Activated CD8-positive, alpha-beta memory T cell treated with anti-CD3 and anti-CD28 coated beads, Interleukin-2, amount 50 U/mL, for 4 hours (primary cell): Measurements from ENCODE around the gene PHKA1.
"Not testable (repeated sequence)": the region's sequence is repeated elsewhere in the genome, so short reads cannot be mapped to it uniquely, and the experiment has no call there.

Source experiments
- DNase-seq: peaks from one replicate; pipeline ENCODE4 v3.0.0-alpha.2; 2020

The PHKA1 gene

DNA sequence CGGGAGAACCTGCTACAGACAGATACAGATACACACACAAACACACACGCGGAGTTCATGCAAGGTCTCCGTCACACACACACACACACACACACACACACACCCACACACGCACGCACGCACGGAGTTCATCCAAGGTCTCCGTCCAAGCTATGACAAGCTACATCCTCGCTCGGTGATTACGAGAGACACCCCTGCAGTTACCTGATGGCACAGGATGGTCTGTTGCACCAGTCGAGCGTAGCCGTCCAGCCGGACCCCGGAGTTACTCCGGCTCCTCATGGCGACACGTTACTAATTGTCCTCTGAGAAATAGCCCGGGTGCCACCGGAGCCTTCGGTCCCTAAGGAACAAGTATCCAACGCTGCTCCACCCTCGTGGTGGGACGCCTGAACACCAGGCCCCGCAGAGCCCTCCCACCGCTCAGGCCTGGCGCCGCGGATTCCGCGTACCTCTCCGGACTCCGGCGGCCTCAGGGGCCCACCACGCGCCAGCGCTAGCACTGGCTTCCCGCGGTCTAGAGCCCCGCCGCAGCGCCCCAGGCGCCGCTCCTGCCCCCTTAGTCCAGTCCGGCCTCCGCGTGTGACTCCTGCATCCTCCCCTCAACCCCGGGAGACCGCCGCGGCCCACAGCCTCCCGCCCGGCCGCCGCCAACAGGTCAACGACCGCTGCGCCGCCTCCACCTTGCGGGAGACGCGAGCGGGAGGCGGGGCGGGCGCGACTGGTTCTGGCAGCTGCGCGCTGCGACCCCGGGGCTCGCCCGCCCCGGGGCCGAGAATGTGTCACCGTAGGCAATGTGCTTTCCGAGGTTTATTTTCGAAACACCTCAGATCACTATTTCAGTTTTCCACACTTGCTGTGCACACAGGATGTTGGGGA is at the start of gene PHKA1:
TSS of gene PHKA1 (minus strand) at position 708 of the 879 bp plus-strand sequence. CDS start at position 282, 426 bp downstream.
- peak; percentile 32 for DNase-seq

DNA sequence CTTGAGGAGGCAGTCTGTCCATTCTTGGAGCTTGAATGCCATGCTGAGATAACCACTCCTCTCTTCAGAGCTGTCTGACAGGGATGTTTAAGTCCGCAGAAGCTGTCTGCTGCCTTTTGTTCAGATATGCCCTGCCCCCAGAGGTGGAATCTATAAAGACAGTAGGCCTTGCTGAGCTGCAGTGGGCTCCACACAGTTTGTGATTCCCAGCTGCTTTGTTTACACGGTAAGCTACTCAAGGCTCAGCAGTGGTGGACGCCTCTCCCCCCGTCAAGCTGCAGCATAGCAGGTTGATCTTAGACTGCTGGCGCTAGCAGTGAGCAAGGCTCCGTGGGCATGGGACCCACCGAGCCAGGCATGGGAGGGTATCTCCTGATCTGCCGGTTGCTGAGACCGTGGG is 46.3 kb upstream of the PHKA1 start:
- not testable (repeated sequence) for DNase-seq

DNA sequence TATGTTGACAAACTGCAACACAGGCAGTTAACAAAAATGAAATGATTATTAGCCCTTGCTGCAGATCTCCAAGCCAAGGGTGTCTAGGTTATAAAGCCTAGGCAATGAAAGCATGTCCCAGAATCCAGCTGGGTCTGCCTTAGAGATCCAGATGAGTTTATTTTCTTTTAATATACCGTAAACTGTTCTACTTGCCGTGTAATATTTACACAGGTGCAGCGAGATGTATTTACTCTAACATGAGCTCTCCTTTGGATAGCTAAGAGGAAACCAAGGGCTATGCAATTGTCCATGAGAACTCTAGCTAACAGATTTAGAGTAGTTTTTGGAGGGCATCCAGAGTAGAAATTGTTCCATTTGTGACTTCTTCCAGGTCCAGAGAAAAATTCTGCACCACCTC is 34.4 kb upstream of the PHKA1 start:
- DNase-seq, result not testable (repeated sequence)

DNA sequence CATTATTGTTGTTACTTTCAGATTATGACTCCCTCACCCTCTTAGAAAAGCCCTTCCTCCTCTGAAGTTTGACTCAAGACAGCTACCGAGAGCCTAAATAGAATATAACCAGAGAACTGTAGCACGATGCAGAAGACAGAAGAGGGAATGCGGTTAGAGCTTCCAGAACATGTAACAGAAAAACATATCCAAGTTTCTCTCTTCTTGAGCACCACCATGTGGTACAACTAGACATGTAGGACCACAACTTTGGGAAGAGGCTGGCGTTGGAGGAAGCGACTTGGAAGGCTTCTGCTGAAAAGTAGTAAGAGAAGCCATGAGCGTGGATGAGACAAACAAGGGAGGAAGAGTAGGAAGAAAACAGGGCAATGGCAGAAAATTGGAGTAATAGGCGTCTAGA is 31.4 kb upstream of the PHKA1 start:
- DNase-seq, result not testable (repeated sequence)

DNA sequence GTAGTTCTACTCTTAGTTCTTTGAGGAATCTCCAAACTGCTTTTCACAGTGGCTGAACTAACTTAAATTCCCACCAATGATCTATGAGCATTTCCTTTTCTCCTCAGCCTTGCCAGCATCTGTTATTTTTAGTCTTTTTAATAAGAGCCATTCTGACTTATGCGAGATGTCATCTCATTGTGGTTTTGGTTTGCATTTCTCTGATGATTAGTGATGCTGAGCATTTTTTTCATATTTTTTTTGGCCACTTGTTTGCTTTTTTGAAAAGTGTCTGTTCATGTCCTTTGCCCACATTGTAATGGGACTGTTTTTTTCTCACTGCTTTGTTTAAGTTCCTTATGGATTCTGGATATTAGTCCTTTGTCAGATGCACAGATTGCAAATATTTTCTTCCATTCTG is 21.5 kb upstream of the PHKA1 start:
- no peak for DNase-seq

DNA sequence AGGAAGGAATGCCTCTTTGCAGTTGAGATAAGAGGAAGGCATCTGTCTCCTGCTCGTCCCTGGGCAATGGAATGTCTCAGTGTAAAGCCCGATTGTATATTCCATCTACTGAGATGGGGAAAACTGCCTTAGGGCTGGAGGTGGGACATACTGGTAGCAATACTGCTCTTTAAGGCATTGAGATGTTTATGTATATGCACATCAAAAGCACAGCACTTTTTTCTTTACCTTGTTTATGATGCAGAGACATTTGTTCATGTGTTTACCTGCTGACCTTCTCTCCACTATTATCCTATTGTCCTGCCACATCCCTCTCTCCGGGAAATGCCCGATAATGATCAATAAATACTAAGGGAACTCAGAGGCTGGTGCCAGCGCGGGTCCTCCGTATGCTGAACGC is 19.5 kb upstream of the PHKA1 start:
- DNase-seq, result not testable (repeated sequence)

DNA sequence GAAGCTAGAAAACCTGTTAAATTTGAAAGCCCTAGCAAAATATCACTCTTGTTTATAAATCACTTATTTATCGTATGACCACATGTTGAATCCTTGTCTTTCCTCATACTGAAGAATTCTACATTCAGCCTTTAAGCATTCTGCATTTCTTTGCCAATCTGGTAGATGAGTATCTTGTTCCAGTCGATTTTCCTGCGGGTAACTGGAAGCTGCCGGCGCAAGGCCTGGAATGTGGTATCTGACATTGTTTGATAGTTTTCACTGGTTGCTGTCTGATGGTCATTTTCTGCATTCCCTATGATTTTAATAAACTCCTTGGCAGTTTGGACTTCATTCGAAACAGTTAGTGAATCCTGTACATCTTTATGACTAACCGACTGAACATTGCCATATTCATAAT is 13.7 kb upstream of the PHKA1 start:
- DNase-seq, result no peak

DNA sequence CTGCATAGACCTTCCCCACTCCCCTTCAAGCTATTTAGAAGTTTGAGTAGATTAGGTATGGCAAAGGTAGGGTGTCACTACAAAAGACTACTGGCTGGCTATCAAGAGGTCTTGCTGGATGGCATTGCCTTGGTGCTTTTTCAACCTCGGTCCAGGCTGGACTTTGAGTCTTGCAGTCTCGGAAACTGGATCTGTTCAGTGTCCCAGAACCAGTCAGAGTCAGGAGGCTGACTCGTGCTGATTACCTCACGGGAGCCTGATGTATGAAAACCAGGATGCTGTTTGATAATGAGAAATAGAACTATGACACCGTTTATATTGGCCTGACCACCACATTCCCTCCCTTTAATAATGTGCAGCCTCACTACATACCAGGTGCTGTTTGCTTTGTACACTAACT is 2.7 kb upstream of the PHKA1 start:
- no peak for DNase-seq

DNA sequence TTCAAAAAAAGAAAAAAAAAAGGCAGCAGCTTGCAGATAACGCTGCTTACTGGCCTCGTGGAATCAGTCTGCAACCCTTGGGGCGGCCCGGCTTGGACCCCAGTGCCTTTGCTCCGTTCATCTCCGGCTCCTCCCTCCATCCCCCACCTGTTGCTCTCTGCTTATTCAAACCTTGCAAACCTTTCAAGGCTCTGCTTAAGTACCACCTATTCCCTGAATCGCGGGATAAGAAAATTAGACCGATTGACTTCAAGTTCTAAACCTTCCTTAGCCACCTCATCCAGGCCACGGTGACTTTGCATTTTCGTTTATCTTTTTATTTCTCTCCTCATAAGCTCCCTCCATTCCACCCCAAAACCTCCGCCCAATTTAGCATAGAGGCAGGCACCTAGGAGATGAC is 1.4 kb upstream of the PHKA1 start:
- DNase-seq, result no peak

DNA sequence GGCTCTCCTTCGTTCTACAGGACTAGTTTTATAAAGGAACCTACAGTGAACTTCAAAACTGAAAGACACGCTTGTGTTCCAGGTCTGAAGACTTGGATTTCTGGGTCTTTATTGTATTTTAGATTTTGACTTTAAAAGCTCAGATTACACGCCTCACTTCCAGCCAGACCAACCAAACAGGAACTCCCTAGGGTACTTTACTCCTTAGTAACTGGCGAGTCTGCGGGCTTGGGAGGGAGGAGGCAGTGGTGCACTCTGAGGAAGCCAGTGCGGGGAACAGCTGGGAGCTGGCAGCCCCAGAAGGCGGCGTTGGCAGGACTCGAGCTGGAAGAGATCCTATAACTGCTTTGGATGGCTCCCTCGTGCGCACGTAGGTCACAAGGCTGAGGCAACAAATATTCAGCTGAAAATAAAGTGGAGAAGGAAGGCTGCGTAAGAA is 391 bp upstream of the PHKA1 start:
- no peak for DNase-seq

DNA sequence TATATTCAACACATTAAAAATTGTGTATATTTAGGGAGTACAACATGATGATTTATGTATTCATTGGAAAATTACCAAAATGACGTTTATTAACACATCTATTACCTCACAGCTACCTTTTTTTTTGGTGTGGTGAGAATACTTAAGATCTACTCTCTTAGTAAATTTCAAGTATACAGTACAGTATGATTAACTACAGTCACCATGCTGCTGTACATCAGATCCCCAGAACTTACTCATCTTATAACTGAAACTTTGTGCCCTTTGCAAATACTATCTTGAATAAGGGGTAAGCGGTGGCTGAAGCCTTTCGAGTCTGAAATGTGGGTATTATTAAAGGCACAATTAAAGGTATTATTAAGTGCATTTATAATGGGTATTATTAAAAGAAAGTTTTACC is 976 bp downstream of the PHKA1 start:
- DNase-seq, result no peak

DNA sequence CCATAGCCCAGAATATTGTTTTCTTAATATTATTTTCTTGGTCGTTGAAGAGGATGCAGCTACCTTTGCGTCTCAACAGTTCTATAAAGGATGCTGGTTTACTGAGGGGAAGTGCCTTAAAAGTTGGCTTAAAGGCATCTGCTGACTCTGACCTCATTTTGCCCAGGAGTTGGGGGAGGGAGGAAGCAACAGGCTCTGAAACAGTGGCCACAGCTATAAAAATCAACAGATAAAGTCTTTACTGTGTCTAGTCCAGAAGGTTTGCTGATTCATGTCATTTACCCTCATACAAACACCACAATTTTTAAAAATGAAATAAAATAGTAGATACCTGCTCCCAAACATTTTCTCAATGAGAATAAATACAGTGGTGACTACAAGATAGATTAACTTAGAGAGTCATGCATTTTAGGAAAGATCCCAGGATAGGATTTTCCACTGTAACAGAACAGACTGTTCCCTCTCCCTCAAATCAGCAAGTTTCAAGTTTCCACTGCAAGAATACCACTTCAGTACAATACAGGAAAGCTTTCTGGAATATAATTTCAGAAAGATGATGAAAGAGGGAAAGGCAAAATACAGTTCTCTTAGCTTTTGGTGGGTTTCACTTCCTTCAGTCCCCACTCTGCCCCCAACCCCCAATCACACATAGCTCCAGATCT is 1.9 kb downstream of the PHKA1 start:
- DNase-seq, result no peak

DNA sequence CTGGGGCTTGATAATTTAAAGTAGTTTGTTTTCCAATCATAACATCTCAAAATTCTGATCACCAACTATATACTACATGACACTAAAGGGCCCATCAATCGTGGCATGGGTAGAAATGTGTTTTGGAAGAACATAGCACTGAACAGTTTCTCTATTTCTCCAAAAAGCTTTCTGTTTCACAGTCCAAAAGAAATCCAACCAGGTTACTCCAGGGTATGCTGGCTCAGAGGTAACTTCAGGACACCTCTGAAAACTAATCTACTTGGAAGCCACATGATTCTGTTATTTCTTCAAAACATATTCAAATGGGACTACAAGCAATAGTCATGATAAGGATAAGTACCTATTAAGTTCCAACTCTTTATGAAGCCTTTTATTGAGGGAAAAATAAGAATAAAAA is 8.3 kb downstream of the PHKA1 start:
- DNase-seq, result no peak

DNA sequence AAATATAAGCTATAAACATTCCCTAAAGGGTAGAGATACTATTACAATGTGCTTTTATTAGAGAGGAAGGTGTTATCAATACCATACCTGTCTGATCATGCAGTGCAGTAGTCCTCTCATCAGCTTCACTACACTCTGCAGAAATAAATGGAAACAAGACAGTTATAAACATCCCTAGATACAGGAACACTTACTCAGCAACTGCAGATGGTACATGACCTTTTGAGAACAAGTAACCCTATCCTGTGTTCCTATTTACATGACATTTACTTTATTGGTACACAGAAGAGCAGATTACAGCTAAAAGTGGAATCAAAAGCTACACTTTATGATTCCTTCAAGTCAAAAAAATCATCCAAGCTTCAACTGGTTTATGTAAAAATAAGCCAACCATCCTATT is 9.0 kb downstream of the PHKA1 start:
- no peak for DNase-seq

DNA sequence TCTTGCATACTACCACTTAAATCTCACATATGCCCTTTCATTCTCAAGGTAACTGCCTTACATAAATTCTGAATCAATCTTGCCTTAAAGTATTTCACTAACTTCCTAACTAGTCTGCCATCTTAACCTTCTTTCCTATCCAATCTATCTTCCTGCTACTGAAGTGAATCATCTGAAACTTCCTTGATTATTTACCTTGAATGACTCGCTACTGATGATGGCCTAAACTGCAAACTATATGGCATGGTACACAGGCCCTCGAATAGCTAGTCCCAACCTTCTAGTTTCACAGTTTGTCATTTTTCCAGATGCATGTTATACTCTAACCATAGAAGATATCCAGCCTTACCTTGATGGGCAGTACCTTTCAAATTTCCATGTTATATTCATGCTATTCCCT is 19.9 kb downstream of the PHKA1 start:
- no peak for DNase-seq

DNA sequence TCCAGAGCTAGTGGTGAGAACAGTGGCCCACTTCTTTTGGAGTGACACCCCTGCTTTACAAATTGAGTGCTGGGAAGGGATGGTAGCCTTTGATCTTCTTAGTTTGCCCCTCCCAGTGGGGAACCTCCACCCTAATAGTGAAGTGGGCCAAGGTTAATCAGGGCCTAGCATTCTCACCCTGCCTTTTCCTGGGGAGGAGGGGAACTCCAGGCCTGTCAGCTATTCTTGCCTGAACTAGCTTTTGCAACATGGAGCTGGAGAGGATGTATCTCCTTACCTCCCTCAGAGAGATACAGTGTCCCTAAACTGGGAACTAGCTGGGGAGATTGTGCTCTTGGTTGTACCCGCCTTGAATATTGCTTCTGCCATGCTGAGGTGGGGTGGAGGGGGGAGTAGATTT is 20.6 kb downstream of the PHKA1 start:
- no peak for DNase-seq

DNA sequence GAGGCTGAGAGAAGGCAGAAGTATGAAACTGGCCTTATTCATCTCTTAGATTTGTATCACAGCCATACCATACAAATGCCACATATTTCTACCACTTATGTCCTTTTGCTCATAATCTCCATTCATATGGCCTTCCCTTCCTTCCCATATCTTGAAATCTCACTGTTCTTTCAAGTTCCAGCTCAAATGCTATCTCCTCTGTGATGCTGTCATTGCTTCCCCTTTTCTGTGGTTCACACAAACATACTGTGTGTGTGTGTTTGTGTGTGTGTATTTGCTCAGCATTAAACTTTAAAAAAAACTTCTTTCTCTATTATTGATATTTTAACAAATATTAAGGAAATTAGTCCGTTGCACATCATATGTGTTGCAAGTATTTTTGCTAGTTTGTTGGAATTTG is 26.7 kb downstream of the PHKA1 start:
- DNase-seq, result no peak

DNA sequence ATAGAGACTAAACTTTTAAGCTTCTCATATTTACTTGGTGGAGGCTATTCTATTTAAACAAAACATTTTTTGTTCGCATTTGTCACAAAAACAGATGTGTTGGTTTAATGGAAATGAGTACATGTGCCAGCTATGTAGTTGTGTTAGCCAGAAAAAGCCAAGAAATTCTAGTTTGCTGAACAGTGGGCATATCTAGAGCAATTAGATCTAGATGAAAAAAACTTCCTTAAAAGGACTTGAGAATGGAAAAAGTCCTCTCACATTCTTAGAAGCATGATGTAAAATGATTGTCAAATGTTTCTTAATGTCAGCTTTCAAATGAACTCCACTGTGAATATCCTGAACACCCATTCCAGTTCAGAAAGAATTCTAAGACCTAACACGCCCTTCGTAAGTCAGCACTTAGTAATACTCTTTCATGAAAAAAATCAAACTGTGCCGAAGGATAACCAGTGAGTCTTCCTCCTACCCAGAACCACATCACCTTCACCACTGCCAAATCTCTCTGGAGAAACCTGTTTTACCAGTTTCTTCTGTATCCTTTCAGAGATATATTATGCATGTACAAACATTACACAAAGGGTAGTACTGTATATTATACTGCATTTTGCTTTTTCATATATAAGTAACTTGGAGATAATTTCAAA is 28.2 kb downstream of the PHKA1 start:
- no peak for DNase-seq

DNA sequence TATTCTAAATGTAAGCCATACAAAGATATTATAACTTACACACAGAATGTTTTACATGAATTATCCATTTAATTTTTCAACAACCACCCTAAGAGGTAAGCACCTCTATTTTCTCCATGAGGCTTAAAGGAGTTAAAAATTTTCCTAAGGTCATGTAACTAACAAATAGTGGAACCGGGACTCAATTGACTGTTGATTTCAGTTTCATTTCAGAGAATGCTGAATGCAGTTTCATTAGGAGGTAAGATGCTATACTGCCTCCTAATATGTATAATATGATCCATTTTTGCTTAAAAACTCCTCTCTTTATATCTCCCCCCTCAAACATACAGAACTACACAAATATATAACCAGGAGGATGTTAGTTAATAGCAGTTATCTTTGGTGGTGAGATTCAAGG is 29.1 kb downstream of the PHKA1 start:
- no peak for DNase-seq

DNA sequence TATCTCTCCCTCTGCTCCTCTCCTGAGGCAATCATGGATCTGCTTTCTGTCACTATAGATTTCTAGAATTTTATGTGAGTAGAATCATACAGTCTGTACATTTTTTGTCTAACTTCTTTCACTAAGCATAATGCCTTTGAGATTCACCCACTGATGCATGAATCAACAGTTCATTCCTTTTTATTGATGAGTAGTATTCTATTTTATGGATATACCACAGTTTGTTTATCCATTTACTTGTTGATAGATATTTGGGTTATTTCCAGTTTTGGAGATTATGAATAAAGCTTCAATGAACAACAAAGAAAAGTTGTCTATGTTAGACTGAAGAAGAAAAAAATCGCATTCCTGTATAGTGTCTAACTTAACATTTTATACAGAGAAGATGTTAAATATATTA is 30.5 kb downstream of the PHKA1 start:
- no peak for DNase-seq

DNA sequence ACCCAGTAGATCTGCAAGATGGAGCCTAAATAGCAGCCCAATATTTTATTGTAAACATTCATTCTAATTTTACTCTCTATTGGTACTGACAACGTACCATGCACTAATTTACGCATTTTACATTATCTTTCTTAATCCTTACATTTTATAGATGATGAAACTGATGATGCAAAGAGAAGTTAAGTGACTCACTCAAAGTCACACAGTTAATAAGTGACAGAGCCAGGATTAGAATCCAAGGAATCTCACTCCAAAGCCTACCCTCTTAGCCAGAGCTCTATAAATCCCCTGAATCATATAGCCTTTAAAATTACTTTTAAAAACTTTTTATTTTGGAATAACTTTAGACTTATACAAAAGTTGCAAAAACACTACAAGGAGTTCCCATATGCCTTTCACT is 37.6 kb downstream of the PHKA1 start:
- DNase-seq, result no peak

DNA sequence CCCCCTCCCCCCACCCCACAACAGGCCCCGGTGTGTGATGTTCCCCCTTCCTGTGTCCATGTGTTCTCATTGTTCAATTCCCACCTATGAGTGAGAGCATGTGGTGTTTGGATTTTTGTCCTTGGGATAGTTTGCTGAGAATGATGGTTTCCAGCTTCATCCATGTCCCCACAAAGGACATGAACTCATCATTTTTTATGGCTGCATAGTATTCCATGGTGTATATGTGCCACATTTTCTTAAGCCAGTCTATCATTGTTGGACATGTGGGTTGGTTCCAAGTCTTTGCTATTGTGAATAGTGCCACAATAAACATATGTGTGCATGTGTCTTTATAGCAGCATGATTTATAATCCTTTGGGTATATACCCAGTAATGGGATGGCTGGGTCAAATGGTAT is 40.2 kb downstream of the PHKA1 start:
- not testable (repeated sequence) for DNase-seq

DNA sequence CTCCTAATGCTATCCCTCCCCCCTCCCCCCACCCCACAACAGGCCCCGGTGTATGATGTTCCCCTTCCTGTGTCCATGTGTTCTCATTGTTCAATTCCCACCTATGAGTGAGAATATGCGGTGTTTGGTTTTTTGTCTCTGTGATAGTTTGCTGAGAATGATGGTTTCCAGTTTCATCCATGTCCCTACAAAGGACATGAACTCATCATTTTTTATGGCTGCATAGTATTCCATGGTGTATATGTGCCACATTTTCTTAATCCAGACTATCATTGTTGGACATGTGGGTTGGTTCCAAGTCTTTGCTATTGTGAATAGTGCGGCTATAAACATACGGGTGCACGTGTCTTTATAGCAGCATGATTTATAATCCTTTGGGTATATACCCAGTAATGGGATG is 44.6 kb downstream of the PHKA1 start:
- not testable (repeated sequence) for DNase-seq

DNA sequence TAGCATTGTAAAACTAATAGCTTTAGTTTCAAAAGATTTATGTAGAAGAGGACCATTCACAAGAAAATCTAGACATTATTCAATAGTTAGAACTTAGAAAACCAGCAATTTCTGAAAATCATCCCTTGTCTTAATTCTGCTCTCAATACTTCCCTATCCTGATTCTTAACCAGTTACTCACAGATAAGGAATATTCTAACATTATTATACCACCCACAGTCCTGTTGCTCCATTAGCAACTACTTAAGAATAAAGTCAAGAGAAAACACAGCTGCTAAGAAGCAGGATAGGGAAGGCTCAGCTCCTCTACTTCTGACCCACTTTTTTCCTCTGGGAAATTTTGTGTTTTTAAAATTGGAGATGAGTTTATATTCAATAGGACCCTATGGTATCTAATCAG is 47.7 kb downstream of the PHKA1 start:
- no peak for DNase-seq
